HG02840 (cell line): ENCODE data around the gene CFAP77.

ENCODE experiments used
- ATAC-seq: cut with Tn5 transposase; IDR thresholded peaks from one replicate; pipeline ENCODE4 v1.9.1; 2021; ENCODE audit warnings: mild to moderate bottlenecking, moderate library complexity, moderate number of reproducible peaks; ENCODE audit not compliant: unreplicated experiment, low FRiP score

CFAP77 gene

DNA sequence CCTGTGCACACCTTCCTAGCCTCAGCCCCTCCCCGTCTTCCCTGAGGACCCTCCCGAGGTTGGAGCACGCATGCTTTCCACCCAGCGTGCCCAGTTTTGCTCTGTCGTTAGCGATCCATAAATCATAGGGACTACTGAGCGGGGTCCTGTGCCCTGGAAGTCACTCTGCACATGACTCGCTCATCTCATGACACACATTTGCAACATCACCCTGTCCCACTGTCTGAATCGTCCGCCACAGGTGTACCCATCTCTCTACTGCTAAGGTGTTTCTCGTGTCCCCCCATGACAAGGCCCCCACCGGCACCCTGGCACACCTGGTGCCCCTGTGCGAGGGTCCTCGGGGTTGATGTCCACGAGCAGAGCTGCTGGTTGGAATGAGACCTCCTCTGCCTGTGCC lies 103.4 kb downstream of the CFAP77 start:
- ATAC-seq = no peak

DNA sequence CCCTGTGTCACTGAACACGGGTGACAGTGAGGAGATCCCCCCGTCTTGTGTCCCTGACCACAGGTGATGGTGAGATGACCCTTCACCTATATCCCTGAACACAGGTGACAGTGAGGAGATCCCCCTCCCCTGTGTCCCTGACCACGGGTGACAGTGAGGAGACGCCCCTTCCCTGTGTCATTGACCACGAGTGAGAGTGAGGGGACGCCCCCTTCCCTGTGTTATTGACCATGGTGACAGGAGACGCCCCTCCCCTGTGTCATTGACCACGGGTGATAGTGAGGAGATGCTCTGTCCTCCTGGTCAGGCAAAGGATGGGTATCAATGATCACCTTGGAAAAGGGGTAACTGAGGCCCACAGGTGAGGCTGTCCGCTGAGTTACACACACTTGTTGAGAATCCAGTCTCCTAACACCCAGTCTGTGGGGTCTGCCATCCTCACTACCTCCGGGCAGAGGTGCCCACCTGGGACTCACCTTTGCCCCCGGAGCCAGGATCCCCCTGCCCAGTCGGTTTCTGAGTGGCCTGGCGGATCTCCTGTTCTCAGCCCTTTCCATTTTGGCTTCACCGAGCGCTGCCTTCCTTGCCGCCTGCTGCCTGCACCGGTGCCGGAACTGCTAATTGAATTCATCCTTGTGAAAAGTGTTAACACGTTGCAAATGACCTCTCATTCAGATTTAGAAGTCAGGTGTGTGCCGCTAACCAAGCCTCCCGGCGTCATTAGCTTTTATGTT lies 104.2 kb downstream of the CFAP77 start:
- no peak for ATAC-seq

DNA sequence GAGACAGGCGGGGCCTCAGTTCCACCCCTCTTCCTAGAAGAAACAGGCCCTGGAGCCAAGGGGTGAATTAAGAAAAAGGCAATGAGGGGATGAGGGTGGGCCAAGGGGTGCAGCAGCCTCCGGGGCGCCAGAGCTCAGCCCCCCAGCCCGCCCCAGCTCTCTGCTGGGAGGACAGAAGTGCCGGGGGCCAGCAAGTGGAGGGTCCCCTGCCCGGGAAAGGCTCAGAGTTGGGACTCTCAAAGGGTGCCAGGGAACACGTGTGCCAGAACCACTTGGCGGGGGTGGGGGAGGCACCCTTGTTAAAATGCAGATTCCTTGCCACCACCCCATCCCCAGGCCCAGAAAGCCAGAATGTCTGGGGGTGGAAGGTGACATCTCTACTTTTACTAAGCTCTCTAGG lies 104.8 kb downstream of the CFAP77 start:
- ATAC-seq = no peak

DNA sequence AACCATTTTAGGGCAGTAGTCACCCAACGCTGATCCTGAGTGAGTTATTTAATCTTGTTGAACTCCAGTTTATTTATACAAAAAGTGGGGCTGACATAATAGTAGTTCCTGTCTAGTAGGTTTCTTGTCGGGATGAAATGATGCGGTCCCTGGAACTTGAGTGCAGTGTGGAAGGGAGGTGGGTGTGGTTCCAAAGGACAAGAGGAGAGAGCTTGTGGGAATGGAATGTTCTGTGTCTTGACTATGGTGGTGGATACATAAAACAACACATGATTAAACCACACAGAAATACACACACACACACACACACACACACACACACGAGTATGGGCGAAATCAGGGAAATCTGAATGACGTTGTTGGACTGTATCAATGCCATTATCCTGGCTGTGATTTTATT lies 106.3 kb downstream of the CFAP77 start:
- no peak for ATAC-seq

DNA sequence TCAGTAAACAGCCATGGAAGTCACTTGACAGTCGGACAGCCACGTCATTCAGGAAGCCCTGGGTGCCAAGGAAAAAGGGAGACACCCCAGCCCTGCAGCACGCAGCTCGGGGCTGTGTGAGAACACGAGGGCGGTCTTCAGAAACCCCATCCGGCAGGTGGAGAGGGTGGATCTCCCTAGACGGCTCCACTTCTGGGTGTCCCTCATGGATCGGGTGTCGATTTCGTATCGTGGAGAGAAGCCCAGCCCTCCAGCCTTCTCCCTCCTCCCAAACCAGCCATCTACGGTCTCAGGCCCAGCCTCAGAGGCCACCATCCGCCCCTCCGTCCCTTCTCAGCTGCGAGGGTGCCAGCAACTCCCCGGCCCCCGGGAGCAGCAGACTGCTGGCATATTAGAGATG lies 106.9 kb downstream of the CFAP77 start:
- ATAC-seq = no peak

DNA sequence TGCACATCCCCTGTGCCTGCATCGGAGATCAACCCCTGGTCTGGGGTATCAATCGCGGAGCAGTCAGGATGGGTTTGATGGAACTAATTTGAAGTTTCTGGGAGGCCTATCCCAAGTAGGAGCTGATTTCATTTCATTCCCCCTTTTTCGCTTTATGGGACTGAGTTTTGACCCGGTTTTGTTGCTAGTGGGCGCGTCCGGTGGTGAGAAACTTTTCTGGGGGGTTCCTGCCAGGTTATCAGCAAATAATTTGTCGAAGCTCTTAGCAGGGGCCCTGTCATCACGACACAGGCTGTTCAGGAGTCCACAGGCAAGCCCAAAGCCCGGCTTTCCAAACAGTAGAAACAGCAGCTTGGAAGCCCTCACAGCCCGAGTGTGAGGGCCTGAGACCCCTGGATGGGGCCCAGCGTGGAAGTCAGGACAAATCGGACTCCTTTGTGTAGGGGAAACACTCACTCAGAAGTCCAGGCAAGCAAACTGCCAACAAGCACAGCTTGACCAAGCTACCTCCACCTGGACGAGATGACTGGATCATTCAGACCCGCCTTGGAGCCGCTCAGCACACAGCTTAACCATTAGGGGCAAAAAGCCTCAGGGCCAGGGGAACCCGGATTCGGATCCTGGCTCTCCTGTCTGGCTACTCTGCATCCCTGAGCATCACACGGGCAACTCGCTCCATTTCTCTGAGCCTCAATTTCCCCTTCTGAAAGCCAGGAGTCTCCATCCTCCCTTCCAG lies 108.0 kb downstream of the CFAP77 start:
- no peak for ATAC-seq

DNA sequence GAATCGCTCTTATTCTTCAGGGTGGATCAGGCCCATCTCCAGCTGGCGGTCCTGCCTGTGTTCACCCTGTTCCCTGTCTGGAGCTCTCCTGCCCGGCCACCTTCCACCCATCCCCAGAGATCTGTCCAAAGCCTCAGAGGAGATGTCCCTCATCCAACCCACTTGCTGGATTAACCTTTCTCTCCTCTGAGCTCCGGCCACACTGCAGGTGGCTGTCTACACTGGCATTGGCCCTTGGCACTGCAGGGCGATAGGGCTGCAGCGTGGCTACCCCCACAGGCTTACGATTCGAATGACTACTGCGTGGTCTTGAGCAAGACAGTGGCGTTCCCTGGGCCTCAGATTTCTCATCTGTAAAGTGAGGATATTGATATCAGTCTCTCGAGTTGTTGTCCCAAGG lies 108.6 kb downstream of the CFAP77 start:
- no peak for ATAC-seq

DNA sequence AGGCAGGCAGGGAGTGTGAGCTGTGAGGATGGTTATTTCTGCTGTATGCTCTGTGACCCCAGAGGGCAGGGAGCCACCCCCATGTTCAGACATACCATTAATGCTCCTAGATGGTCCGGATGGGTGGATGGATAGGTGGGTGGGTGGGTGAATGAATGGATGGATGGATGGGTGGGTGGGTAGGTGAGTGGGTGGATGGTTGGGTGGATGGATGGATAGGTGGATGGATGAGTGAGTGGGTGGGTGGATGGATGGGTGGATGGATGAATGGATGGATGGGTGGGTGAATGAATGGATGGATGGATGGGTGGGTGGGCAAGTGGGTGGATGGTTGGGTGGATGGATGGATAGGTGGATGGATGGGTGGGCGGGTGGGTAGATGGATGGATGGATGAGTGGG lies 109.0 kb downstream of the CFAP77 start:
- ATAC-seq = no peak

DNA sequence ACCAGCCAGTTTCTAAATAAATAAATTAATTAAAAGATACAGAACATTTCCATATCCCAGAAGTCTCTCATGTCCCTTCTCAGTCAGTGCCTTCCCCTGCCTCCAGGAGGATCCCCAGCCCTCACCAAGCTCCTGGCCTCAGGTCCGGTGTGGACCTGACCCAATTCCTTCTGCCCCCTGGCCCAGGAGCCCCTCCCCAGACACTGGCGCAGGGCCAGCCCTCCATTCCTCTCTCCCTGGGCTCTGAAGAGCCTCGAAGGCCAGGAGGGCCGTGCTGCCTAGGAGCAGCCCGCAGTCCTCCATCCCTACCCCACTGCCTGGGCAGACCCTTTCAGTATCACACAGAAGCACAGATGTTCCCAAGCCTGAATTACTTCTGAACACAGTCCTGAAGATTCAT lies 110.6 kb downstream of the CFAP77 start:
- ATAC-seq = no peak

DNA sequence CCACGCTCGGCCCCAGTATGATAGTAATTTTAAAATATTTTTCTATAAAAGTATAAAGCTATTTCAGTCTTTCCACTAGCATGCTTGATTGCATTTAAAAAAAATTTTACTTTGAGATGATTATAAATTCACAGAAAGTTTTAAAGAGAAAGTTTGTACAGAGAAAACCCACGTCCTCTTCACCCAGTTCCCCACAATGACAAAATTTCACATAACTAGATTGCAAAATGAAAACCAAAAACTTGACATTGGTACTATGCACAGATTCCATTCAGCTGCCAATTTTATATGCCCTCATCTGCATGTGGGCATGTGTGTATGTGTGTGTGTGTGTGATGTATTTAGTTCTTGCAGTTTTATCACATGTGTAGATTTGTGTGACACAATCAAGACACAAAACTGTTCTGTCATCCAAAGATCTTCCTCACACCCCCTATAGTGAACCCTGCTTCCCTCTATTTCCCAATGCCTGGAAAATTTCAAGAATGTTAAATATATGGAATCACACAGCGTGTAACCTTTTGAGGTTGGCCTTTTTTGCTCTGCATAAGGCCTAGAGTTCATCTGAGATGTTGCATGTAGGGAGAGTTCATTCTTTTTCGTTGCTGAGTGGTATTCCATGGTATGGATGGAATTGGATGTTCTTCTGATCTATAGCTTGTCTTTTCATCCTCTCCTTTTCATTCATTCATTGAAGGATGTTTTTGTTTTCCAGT lies 115.5 kb downstream of the CFAP77 start:
- ATAC-seq = no peak

DNA sequence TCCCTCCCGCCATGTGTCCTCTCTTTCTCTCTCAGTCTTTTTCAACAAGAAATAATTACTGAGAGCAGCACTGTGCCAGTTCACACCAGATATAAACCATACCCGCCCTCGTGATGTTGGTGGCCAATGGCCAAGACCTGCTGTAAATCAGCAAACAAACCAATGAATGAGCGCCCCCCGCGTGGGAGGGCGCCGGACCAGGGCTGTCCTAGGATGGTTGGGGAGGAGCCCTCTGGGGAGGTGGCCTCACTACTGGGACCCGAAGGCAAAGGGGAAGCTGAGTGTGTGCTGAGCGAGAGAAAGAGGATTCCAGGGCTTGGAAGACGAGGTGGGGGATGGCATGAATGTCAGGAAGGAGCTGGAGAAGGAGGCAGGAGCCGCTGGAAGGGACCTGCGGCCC lies 121.2 kb downstream of the CFAP77 start:
- ATAC-seq = no peak

DNA sequence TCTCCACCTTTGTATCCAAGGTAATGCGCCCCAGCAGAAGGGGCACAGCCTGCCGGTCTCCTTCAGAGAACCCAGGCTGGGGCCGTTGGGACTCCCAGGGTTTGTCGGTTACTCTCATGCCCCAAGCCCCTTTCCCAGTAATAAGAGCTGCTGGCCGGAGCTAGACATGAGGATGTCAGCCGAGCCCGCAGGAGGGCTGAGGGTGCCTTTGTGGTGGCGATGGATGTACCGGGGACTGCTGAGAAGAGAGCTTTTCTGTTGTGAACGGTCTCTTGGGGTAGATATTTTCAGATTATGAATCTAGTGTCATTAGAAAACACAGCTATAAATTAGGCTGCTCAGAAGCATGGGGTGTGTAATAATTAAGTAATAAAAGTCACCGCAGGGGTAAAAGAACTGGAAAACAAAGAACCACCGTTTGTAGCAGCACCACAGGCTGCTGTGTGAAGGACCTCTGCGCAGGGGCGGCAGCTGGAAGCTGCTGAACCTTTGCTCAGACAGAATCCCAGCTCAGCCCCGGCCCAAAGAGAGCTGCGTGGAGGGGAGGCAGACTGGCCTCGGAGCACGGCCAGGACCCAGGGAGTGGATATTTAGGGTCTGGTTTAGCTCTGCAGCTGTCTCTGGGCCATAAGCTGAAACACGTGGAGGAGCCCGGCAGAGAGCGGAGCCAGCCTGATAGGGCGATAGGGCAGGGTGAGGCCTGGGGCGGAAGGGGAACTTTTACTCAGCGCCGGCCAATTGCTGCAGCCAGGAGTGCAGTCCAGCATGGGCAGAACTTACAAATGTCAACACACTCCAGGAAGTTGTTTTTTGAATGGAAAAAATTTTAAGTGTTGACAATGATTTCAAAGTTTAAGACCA lies 121.9 kb downstream of the CFAP77 start:
- ATAC-seq = no peak

DNA sequence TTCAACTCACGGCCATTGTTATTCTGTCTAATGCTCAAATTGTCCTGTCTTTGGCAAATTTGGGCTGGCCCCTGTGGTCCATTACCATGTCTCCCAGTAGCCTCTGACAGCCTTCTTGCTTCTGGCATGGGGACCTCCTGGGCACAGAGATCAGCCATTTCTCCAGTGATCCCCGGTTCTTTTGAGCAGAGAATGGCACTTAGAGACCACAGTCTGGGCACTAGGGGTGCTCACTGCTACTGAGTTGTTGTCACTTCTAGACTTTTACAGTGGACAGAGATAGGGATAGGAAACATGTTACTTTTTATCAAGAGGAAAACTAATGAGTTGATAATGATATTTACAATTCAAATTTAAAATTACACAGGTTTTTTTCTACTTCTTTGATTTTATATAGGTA lies 124.8 kb downstream of the CFAP77 start:
- ATAC-seq = no peak

DNA sequence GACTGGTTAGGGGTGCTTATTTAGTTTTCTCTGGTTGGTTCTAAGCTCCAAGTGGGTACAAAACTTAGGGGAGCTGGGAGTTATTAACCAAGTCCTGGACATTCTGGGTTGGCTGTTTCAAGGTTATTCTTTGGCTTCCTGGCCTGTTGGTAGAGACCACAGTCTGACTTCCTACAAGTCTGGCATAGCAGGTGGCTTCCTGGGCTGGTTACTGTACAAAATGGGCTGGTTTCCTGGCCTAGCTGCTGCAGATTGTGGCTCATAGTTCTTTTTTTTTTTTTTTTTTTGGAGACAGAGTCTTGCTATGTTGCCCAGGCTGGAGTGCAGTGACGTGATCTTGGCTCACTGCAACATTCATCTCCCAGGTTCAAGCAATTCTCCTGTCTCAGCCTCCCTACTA lies 126.1 kb downstream of the CFAP77 start:
- ATAC-seq = no peak

DNA sequence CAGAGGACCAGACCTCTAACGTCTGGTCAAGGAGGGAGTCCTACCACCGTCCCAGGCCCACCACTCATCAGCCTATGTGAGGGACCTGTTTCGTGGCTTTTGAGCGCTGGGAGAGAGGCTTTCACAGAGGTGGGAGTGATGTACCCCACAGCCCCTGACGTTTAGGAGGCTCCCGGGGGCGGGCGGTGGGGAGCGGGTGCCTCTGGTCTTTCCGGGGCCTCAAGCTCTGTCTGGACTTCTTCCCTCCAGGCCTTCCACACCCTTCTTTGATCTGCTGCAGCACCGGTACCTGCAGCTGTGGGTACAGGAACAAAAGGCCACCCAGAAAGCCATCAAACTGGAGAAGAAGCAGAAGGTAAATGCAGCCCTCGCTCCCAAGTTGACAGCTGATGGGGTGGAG lies 127.3 kb downstream of the CFAP77 start:
- ATAC-seq = no peak

DNA sequence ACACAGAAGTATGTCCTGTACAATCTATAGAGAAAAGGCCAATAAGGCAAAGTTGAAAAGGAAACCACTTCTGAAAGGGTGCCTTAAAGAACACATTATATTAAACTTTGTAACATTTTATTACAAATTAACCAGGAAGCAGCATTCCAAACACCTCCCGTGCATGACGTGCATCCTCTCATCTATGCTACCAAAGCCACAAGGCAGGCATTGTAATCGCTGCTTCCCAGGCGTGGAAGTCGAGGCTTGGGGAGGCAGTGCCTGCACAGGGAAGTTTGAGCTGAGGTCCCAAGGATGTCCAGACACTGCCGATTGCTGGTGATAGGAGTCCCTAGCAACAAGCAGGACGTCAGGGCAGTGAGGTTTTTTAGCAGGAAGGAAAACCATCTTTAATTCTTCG lies 128.1 kb downstream of the CFAP77 start:
- no peak for ATAC-seq

DNA sequence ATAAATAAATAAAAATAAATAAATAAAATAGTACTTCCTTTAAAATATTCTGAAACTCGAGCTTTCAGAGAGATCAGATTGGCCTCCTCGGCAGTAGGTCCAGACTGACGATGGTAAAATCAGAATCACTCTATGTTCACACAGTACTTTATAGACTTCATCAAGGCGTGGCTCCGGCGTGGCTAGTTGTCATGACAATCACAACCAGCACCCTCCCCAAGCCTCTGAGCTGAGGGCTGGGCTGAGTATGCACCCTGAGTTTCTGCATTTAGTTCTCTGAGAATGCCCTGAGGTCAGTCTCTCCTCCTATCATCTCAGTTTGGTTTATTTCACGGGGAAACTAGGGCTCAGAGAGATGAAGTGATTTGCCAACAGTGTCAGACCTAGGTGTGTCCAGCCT lies 129.1 kb downstream of the CFAP77 start:
- ATAC-seq = no peak

DNA sequence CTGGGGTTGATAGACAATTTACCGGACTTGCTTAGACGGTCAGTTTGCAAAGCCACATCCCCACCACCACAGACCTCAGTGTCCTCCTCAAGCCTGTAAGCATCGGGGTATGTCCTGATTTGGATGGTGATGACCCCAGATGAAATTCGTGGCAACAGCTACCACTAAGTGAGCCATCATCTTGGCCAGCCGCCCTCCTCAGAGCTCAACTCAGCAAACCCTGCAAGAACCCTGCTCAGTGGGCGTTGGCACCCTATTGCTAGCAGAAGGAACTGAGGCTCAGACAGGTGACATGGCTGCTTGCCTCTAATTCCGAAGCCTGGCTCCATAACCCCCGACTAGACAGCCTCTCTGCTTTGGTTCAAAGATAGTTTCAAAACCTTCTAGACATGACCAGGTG lies 131.0 kb downstream of the CFAP77 start:
- no peak for ATAC-seq

DNA sequence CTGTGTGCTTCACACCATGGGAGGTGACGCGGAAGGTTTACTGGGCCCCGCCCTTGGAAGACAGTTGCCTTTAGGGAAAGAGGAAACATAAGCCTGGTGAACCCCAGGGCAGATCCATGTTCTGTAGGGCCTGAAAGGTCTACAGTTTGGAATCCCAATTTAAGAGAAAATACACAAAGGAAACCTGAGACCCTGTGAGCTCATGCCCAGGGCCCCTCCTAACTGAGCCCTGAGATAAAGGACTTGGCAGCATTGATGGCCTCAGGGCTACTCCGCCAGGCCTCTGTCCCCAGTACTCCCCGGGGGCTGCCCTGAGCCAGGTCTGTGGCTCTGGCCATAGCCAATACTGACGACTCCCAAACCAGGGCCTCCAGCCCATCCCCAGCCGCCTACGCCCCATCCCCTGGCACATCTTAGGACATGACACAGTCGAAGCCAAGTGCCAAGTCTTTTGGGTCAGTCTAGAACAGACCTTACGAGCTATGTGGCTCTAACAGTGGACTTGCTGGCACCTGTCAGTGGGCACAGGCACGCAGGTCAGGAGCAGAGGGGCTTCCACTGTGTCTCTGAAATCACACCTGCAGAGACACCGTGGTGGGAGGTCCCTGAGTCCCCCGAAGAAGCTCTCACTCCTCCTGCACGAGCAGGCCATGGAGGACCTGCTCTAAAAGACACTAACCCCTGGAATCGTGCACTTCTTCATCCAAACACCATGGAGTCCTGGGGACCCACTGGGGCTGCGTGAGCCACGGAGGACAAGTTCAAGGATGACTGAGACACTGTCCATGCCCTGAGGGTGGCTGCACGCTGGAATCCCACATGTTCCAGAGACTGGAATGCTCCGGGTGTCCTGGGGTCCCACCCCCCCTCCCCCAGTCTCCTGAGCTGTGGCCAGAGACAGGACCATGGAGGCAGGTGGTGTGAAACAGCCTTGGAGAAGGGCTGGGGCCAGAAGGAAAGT lies 132.1 kb downstream of the CFAP77 start:
- ATAC-seq = no peak

DNA sequence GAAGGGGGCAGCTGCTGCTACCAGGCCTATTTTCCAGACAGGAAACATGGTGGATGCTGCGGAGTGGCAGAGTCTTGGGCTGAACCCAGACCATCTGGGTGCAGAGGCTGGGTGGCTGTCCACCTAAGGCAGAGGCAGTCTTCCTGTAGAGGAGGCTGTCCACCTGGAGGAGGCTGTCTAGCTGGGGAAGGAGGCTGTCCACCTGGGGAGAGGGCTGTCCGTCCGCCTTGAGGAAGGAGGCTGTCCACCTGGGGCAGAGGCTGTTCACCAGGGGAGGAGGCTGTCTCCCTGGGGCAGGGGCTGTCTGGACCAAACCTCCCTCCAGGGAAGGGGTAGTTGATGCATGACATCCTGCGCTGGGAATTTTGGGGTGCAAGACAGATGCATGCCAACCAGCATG lies 133.2 kb downstream of the CFAP77 start:
- ATAC-seq = no peak
